ENCODE results near the gene CD2BP2. TPM values are rescaled to one million over a fixed set of nuclear protein-coding genes. Genes with fewer than 3 reads are reported as not detected.

CD2BP2 gene
- total and polyA plus RNA-seq, 2 of the 13 experiments (the other 11 are each of a cell fraction or from before 2014, with no cell fraction given), result 24.9 to 54.6 TPM

- TF ChIP-seq SOX6 (IDR thresholded peaks at IDR 0.05) (no peak), SOX6 (CRISPR knock-in tag; IDR thresholded peaks at IDR 0.05) (peak; percentile 94), ZNF276 (CRISPR knock-in tag; IDR thresholded peaks at IDR 0.05; ENCODE audit: low read depth) (0 out of 2 replicates have a peak, but pooled peaks have one; percentile 36), USF2 (IDR thresholded peaks at IDR 0.05; ENCODE audit: low read depth, low read length) (no peak), USF2 (CRISPR knock-in tag; IDR thresholded peaks at IDR 0.05; ENCODE audit: borderline replicate concordance) (no peak; the same call in 1 of the 2 replicates), HNRNPLL (IDR thresholded peaks at IDR 0.05; ENCODE audit: low read depth, low read length, poor library complexity, severe bottlenecking) (no peak), RERE (CRISPR knock-in tag; IDR thresholded peaks at IDR 0.05; ENCODE audit: low read depth) (0 out of 2 replicates have a peak, but pooled peaks have one; percentile 47), IRF2 (CRISPR knock-in tag; IDR thresholded peaks at IDR 0.05) (peak; percentile 77), CAMTA2 (CRISPR knock-in tag; IDR thresholded peaks at IDR 0.05; ENCODE audit: borderline replicate concordance) (no peak), ZMAT3 (CRISPR knock-in tag; conservative IDR thresholded peaks at IDR 0.05) (peak; percentile 54), ZNF766 (CRISPR knock-in tag; IDR thresholded peaks at IDR 0.05; ENCODE audit: borderline replicate concordance) (no peak), HNRNPH1 (optimal IDR thresholded peaks at IDR 0.05; ENCODE audit: low read depth, low read length) (no peak), ZBTB7B (CRISPR knock-in tag; IDR thresholded peaks at IDR 0.05) (0 out of 2 replicates have a peak, but pooled peaks have one; percentile 36), HMG20B (CRISPR knock-in tag; conservative IDR thresholded peaks at IDR 0.05) (0 out of 2 replicates have a peak, but pooled peaks have one; percentile 44), RBAK (CRISPR knock-in tag; IDR thresholded peaks at IDR 0.05) (no peak), FOXK2 (IDR thresholded peaks at IDR 0.05) (peak; percentile 97), ATF4 (CRISPR knock-in tag; IDR thresholded peaks at IDR 0.05) (no peak), CEBPG (CRISPR knock-in tag; IDR thresholded peaks at IDR 0.05) (peak; percentile 42), RORA (CRISPR knock-in tag; IDR thresholded peaks at IDR 0.05) (peak; percentile 95), STAG1 (CRISPR knock-in tag; IDR thresholded peaks at IDR 0.05) (0 out of 2 replicates have a peak, but pooled peaks have one; percentile 9), REL (CRISPR knock-in tag; conservative IDR thresholded peaks at IDR 0.05) (no peak)
Observed at GRCh38 chr16:30401768-30402425, 46.8 kb upstream of the CD2BP2 start (continued).
